ENCODE data around the gene EXOC4. TPM values are rescaled to one million over a fixed set of nuclear protein-coding genes. Genes with fewer than 3 reads are reported as not detected.

EXOC4 gene
- total and polyA plus RNA-seq, 2 of the 13 experiments (the other 11 are each of a cell fraction or from before 2014, with no cell fraction given): 22.5 to 39.0 TPM

- no peak for TF ChIP-seq FUBP1 (CRISPR knock-in tag; IDR thresholded peaks at IDR 0.05; ENCODE audit: borderline replicate concordance)
- no peak for TF ChIP-seq ELF4 (CRISPR knock-in tag; IDR thresholded peaks at IDR 0.05; ENCODE audit: borderline replicate concordance)
- no peak for TF ChIP-seq CHCHD3 (CRISPR knock-in tag; IDR thresholded peaks at IDR 0.05)
- TF ChIP-seq ZNF577 (CRISPR knock-in tag; IDR thresholded peaks at IDR 0.05; ENCODE audit: borderline replicate concordance, low read depth): no peak
- TF ChIP-seq ZKSCAN8 (CRISPR knock-in tag; IDR thresholded peaks at IDR 0.05; ENCODE audit: borderline replicate concordance): no peak
- no peak for TF ChIP-seq SKIL (CRISPR knock-in tag; IDR thresholded peaks at IDR 0.05; ENCODE audit: borderline replicate concordance)
Measured at GRCh38 chr7:133863362-133864061, 610.6 kb downstream of the EXOC4 start (continued).

- CTCF ChIA-PET (ENCODE audit: low intra/inter-chr PET ratio, low total read pairs): no interaction called here
- TF ChIP-seq ZNF12 (CRISPR knock-in tag; IDR thresholded peaks at IDR 0.05) (no peak), SMARCC2 (IDR thresholded peaks at IDR 0.05) (no peak), NAIF1 (CRISPR knock-in tag; IDR thresholded peaks at IDR 0.05; ENCODE audit: borderline replicate concordance) (no peak), ZNF296 (CRISPR knock-in tag; conservative IDR thresholded peaks at IDR 0.05) (no peak), ZXDC (CRISPR knock-in tag; IDR thresholded peaks at IDR 0.05) (no peak), ATRX (CRISPR knock-in tag; IDR thresholded peaks at IDR 0.05; ENCODE audit: borderline replicate concordance) (no peak), SETDB1 (CRISPR knock-in tag; IDR thresholded peaks at IDR 0.05; ENCODE audit: borderline replicate concordance) (no peak), SAFB2 (CRISPR knock-in tag; IDR thresholded peaks at IDR 0.05; ENCODE audit: borderline replicate concordance, low read depth) (no peak)
Measured at GRCh38 chr7:133869556-133869955, 616.7 kb downstream of the EXOC4 start.

More at GRCh38 chr7:133869556-133869955, 616.7 kb downstream of the EXOC4 start:
- POLR2A ChIA-PET: no interaction called here
- ATAC-seq: no peak
- H3K27ac ChIP-seq (ENCODE audit: extremely low read length, insufficient read depth, low read length): no peak overlapping the region
- H3K36me3 ChIP-seq (replicated peaks in 1 of 2; ENCODE audit: control insufficient read depth in 1 of 2, insufficient read depth in 2 of 2, low read length in 2 of 2): no peaks in the 10 kb centered on the region
- no peak overlapping the region for H2AFZ ChIP-seq (ENCODE audit: low read length)
- 87% methylated on average over 1 of the region's 1 CpG for WGBS (ENCODE audit: low lambda C conversion rate)
- H3K9me3 ChIP-seq (ENCODE audit: low read length): no peaks in the 10 kb centered on the region
- H3K4me2 ChIP-seq (ENCODE audit: low read depth, low read length): no peak overlapping the region
- intact Hi-C loops (cut with micrococcal nuclease; ENCODE audit: unreplicated experiment): loop anchor here (10.0 kb wide), 1 partner anchor 115 kb away; no protein-coding TSS in a partner anchor
- no peaks in the 10 kb centered on the region for H3K27me3 ChIP-seq (ENCODE audit: control insufficient read depth in 1 of 2, insufficient read depth in 2 of 2, low read length in 2 of 2)
- no peak for DNase-seq (ENCODE audit: low spot score)
- no peaks in the 10 kb centered on the region for H4K20me1 ChIP-seq (ENCODE audit: insufficient read depth, low read length)
- H3K79me2 ChIP-seq (ENCODE audit: insufficient read depth, low read length): no peaks in the 10 kb centered on the region
- FAIRE-seq: no peak
- peaks cover 12% of the 10 kb centered on the region for H3K4me1 ChIP-seq (ENCODE audit: insufficient read depth, low read length)
- H3K4me3 ChIP-seq (replicated peaks in 1 of 3; ENCODE audit: insufficient read depth in 1 of 3, low read depth in 2 of 3, low read length in 3 of 3): no peak overlapping the region
- in situ Hi-C loops (cut with HindIII; ENCODE audit: extremely low pct_ligation_motif_present, low pct_unique_long_range_greater_than_20kb): no loop called here
- H3K9ac ChIP-seq (ENCODE audit: insufficient read depth, low read depth, low read length): no peak overlapping the region
- no TSS peak for BruUV-seq (replicated peaks)

Data from HepG2 (cell line).